ENCODE results near the gene ATP6V0E1.

GRCh38 chr5:172946146-172946545 lies 37.4 kb upstream of the ATP6V0E1 start:
- no peak for TF ChIP-seq POLR2AphosphoS5 (IDR thresholded peaks at IDR 0.05; ENCODE audit: low read depth, low read length)
- TF ChIP-seq TAF1 (IDR thresholded peaks at IDR 0.05; ENCODE audit: borderline replicate concordance, insufficient read depth, low read length), result no peak
- no peak for TF ChIP-seq REST (IDR thresholded peaks at IDR 0.05; ENCODE audit: insufficient read depth in 1 of 2, low read depth in 2 of 2, low read length in 2 of 2)
- TF ChIP-seq FOXP2 (optimal IDR thresholded peaks at IDR 0.05; ENCODE audit: borderline replicate concordance, extremely low read depth, extremely low read length, insufficient read depth), result no peak
